ENCODE data around the gene RAB4A.

- no peak for TF ChIP-seq CTCF (IDR thresholded peaks at IDR 0.05)
- TF ChIP-seq USF2 (IDR thresholded peaks at IDR 0.05), result no peak
These were observed 47.1 kb downstream of the RAB4A start for GRCh38 chr1:229318056-229318455.

Data from A549 (cell line).